Right lobe of liver (tissue), 6 donors: ENCODE data around the gene TRA2B. TPM values are rescaled to one million over a fixed set of nuclear protein-coding genes. Genes with fewer than 3 reads are reported as not detected.

ENCODE experiments used
- ATAC-seq, 4 donors: fragments of 200-7000 bp; cut with Tn5 transposase; one replicate each; pipeline ENCODE4 v1.9.1; 2020; ENCODE audit warnings: mild to moderate bottlenecking in 4 of 4, moderate library complexity in 4 of 4
- DNase-seq, 3 donors: peaks; one replicate each; pipeline ENCODE4 v3.0.0-alpha.2; 2020
- H3K27ac ChIP-seq, 3 donors: fragments of 200-600 bp; one replicate each; pipeline ENCODE4 v1.8.0; 2022
- H3K27me3 ChIP-seq, 2 donors: fragments of 200-600 bp; one replicate each; pipeline ENCODE4 v1.8.0; 2022
- H3K36me3 ChIP-seq, 4 donors: fragments of 200-600 bp; sonication (generic) in 1 of 4; one replicate each; pipeline versions ENCODE4 v1.5.1 to v1.8.0; 2017 to 2022; ENCODE audit warnings: control low read depth in 1 of 4
- H3K4me1 ChIP-seq, 4 donors: fragments of 200-600 bp; sonication (generic) in 1 of 4; one replicate each; pipeline versions ENCODE4 v1.5.1 to v1.8.0; 2017 to 2022; ENCODE audit warnings: control low read depth in 1 of 4
- H3K4me3 ChIP-seq, 3 donors: fragments of 200-600 bp; one replicate each; pipeline ENCODE4 v1.8.0; 2022
- H3K9me3 ChIP-seq, 4 donors: fragments of 200-600 bp; sonication (generic) in 1 of 4; one replicate each; pipeline versions ENCODE4 v1.5.1 to v1.8.0; 2017 to 2022; ENCODE audit warnings: control low read depth in 1 of 4
- POLR2A ChIP-seq: fragments of 450-650 bp; IDR thresholded peaks from one replicate; pipeline ENCODE4 v1.6.1; 2017; ENCODE audit warnings: antibody characterized with exemption, mild to moderate bottlenecking
- whole genome bisulfite sequencing: methylation state at CpG from one replicate; pipeline ENCODE4 v1.1.6; 2018; ENCODE audit warnings: low coverage, low lambda C conversion rate; ENCODE audit not compliant: insufficient coverage; ENCODE audit errors: missing lambda C conversion rate; 5-methylcytosine and 5-hydroxymethylcytosine counted together
- intact Hi-C, 2 donors: fragments of 100-400 bp; cut with DNase I; formaldehyde crosslinking; loops; one replicate each; pipeline versions ENCODE4 v1.11.2 to v1.14.1; 2022
- total RNA-seq, 6 experiments: library from RNA; depleted of rRNA in 2 of 6; stranded (reverse); fragments of >200 nt in 2 of 6; fragmentation: NEBNext Ultra II Directional in 3 of 6; extraction: Animal tissue kit (Norgen Biotek cat#: 25700) in 3 of 6; gene quantifications; one replicate each; pipeline versions ENCODE4 v1.1.0 to v1.2.4, GENCODE V29; 2016 to 2023
- TF ChIP-seq, protein P1 (sequence below), 4 donors: fragments of 200-600 bp in 3 of 4; fragments of 450-650 bp in 1 of 4; IDR thresholded peaks; one replicate each; pipeline versions ENCODE4 v1.5.1 to v1.8.0; 2016 to 2022; ENCODE audit warnings: antibody characterized with exemption in 4 of 4, mild to moderate bottlenecking in 2 of 4
- donor health status: DM: no; HTN: yes; CAD: no.
- donor health status: DM: no; HTN: no; CAD: no.
- donor health status: DM: no; HTN: no; CAD: no.
- donor health status: DM: no; HTN: yes; CAD: no.
- donor health status: DM: no; HTN: yes; CAD: no.

TRA2B gene
- total RNA-seq, 6 experiments from 2014 or later: 31.0 to 68.5 (median 49.6) TPM

- H3K4me3 ChIP-seq: peak overlapping the region in 2 of 3 donors; percentile 92 to 98
- no peak for ATAC-seq
- no peaks in the 10 kb centered on the region for H3K27me3 ChIP-seq
- under 1% methylated on average over 6 of the region's 6 CpGs for WGBS
- no peak for DNase-seq
- peaks cover 0 to 2% (median 0%) of the 10 kb centered on the region in 4 donors for H3K36me3 ChIP-seq
- no peaks in the 10 kb centered on the region for H3K9me3 ChIP-seq
- TF ChIP-seq POLR2A: no peak
- TF ChIP-seq, protein P1, sequence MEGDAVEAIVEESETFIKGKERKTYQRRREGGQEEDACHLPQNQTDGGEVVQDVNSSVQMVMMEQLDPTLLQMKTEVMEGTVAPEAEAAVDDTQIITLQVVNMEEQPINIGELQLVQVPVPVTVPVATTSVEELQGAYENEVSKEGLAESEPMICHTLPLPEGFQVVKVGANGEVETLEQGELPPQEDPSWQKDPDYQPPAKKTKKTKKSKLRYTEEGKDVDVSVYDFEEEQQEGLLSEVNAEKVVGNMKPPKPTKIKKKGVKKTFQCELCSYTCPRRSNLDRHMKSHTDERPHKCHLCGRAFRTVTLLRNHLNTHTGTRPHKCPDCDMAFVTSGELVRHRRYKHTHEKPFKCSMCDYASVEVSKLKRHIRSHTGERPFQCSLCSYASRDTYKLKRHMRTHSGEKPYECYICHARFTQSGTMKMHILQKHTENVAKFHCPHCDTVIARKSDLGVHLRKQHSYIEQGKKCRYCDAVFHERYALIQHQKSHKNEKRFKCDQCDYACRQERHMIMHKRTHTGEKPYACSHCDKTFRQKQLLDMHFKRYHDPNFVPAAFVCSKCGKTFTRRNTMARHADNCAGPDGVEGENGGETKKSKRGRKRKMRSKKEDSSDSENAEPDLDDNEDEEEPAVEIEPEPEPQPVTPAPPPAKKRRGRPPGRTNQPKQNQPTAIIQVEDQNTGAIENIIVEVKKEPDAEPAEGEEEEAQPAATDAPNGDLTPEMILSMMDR (IDR thresholded peaks at IDR 0.05): no peak
- H3K27ac ChIP-seq: no peak overlapping the region
- intact Hi-C loops: no loop called here
- peaks cover 0 to 64% (median 23%) of the 10 kb centered on the region in 4 donors for H3K4me1 ChIP-seq
Measured at GRCh38 chr3:185934174-185934557, 3.6 kb downstream of the TRA2B start.

DNA sequence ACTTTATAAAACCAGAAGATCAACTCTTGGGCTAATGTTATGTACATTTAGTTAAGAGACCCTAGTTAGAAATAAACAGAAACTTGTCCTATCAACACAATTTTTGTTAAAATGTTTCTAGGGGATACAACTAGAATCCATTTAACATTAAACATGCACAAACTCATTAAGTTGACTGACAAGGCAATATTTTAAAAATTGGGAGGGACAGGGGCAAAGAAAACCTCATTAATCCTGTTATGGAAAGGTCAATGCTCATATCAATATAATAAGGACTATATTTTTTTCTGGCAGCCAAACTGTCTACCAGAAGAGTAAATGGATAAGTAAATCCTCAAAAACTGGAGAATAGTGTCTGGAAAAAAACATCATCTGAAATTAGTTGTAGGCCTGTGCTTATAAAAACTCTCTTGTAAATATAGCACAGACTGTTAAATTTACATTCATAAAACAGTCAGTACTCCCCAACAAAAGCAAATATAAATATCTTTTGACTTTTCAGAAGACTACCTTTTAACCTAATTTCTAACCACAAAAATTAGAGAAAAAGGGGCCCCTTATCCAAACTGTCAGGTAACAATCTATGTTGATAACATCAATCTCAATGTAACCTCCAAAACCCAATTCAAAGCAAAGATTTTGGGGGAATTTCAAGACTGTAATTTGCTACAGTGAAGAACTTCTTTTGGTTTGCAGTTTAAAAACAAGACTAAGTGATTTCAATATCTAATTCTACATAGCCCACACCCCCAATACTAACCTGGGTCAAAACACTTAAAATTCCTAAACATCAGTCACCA lies 4.2 kb downstream of the TRA2B start:
- no peak for DNase-seq
- intact Hi-C loops: no loop called here
- ATAC-seq: no peak
- TF ChIP-seq, protein P1 (IDR thresholded peaks at IDR 0.05): no peak
- no peak for TF ChIP-seq POLR2A
- Histone ChIP-seq H3K9me3 (no peaks in the 10 kb centered on the region), H3K4me1 (peaks cover 0 to 70% (median 25%) of the 10 kb centered on the region in 4 donors), H3K36me3 (peaks cover 0 to 2% (median 0%) of the 10 kb centered on the region in 4 donors), H3K4me3 (peak overlapping the region in 1 of 3 donors; percentile 0), H3K27me3 (no peaks in the 10 kb centered on the region), H3K27ac (no peak overlapping the region)

GRCh38 chr3:185931777-185932612 lies 5.8 kb downstream of the TRA2B start:
- TF ChIP-seq, protein P1 (IDR thresholded peaks at IDR 0.05): no peak
- no peak for TF ChIP-seq POLR2A
- peaks cover 0 to 86% (median 29%) of the 10 kb centered on the region in 4 donors for H3K4me1 ChIP-seq
- no peaks in the 10 kb centered on the region for H3K27me3 ChIP-seq
- 7% methylated on average over 8 of the region's 8 CpGs for WGBS
- intact Hi-C loops: no loop called here
- H3K9me3 ChIP-seq: no peaks in the 10 kb centered on the region
- DNase-seq (no peak), ATAC-seq (no peak)
- H3K36me3 ChIP-seq: peaks cover 0 to 2% (median 0%) of the 10 kb centered on the region in 4 donors
- peak overlapping the region in 1 of 3 donors; percentile 1 for H3K27ac ChIP-seq
- H3K4me3 ChIP-seq: peak overlapping the region in 1 of 3 donors; percentile 2

GRCh38 chr3:185930393-185931107 lies 7.3 kb downstream of the TRA2B start:
- 30% methylated on average over 3 of the region's 3 CpGs for WGBS
- no peak overlapping the region for H3K4me3 ChIP-seq
- TF ChIP-seq, protein P1 (IDR thresholded peaks at IDR 0.05): no peak
- no peak for TF ChIP-seq POLR2A
- H3K27me3 ChIP-seq: no peaks in the 10 kb centered on the region
- no peaks in the 10 kb centered on the region for H3K9me3 ChIP-seq
- intact Hi-C loops: no loop called here
- ATAC-seq: no peak
- peaks cover 0 to 11% (median 3%) of the 10 kb centered on the region in 4 donors for H3K36me3 ChIP-seq
- H3K4me1 ChIP-seq: peaks cover 0 to 96% (median 29%) of the 10 kb centered on the region in 4 donors
- no peak overlapping the region for H3K27ac ChIP-seq
- no peak for DNase-seq
